ENCODE data around the gene CEP162.
"Not testable (repeated sequence)": the region's sequence is repeated elsewhere in the genome, so short reads cannot be mapped to it uniquely, and the experiment has no call there.

CEP162 gene

GRCh38 chr6:84137051-84137375 lies 90.4 kb downstream of the CEP162 start:
- DNase-seq (ENCODE audit: insufficient read length, low spot score) (no peak), FAIRE-seq (no peak)
- TF ChIP-seq SPI1 (IDR thresholded peaks at IDR 0.05; ENCODE audit: low read depth, low read length) (no peak), TAF1 (IDR thresholded peaks at IDR 0.05; ENCODE audit: low read depth, low read length) (no peak)

- TF ChIP-seq SPI1 (IDR thresholded peaks at IDR 0.05; ENCODE audit: low read depth, low read length), result no peak
- no peak for TF ChIP-seq PAX5 (IDR thresholded peaks at IDR 0.05; ENCODE audit: insufficient read depth, low read length, severe bottlenecking)
- no peak for TF ChIP-seq TAF1 (IDR thresholded peaks at IDR 0.05; ENCODE audit: low read depth, low read length)
- no peak for TF ChIP-seq POLR2A (IDR thresholded peaks at IDR 0.05; ENCODE audit: low read depth, low read length)
- TF ChIP-seq POLR2AphosphoS5 (IDR thresholded peaks at IDR 0.05; ENCODE audit: low read depth, low read length), result no peak
- no peak for TF ChIP-seq POU2F2 (IDR thresholded peaks at IDR 0.05; ENCODE audit: low read depth, low read length)
- FAIRE-seq (no peak), DNase-seq (ENCODE audit: insufficient read length, low spot score) (no peak)
Measured at GRCh38 chr6:84136364-84137050, 90.9 kb downstream of the CEP162 start.

GRCh38 chr6:84135291-84135690 lies 92.2 kb downstream of the CEP162 start:
- DNase-seq (ENCODE audit: insufficient read length, low spot score) (no peak), FAIRE-seq (no peak)

GRCh38 chr6:84133385-84133784 lies 94.1 kb downstream of the CEP162 start:
- not testable (repeated sequence) for FAIRE-seq; DNase-seq (ENCODE audit: insufficient read length, low spot score)

More at GRCh38 chr6:84135291-84135690, 92.2 kb downstream of the CEP162 start:
- TF ChIP-seq PAX5 (IDR thresholded peaks at IDR 0.05; ENCODE audit: insufficient read depth, low read length, severe bottlenecking), result no peak
- no peak for TF ChIP-seq TAF1 (IDR thresholded peaks at IDR 0.05; ENCODE audit: low read depth, low read length)
- TF ChIP-seq POLR2A (IDR thresholded peaks at IDR 0.05; ENCODE audit: low read depth, low read length), result no peak

- not testable (repeated sequence) for FAIRE-seq; DNase-seq (ENCODE audit: insufficient read length, low spot score)
Measured at GRCh38 chr6:84129588-84129987, 97.9 kb downstream of the CEP162 start.

GRCh38 chr6:84123186-84123585 lies 104.3 kb downstream of the CEP162 start:
- FAIRE-seq, result peak; percentile 58
- TF ChIP-seq SPI1 (IDR thresholded peaks at IDR 0.05; ENCODE audit: low read depth, low read length) (peak; percentile 58), TAF1 (IDR thresholded peaks at IDR 0.05; ENCODE audit: low read depth, low read length) (no peak)
- DNase-seq (ENCODE audit: insufficient read length, low spot score), result no peak

GRCh38 chr6:84119277-84119676 lies 108.2 kb downstream of the CEP162 start:
- no peak for FAIRE-seq
- DNase-seq (ENCODE audit: insufficient read length, low spot score), result no peak
- TF ChIP-seq SPI1 (IDR thresholded peaks at IDR 0.05; ENCODE audit: low read depth, low read length) (no peak), TAF1 (IDR thresholded peaks at IDR 0.05; ENCODE audit: low read depth, low read length) (no peak), PAX5 (IDR thresholded peaks at IDR 0.05; ENCODE audit: insufficient read depth, low read length, severe bottlenecking) (no peak), POLR2AphosphoS5 (IDR thresholded peaks at IDR 0.05; ENCODE audit: low read depth, low read length) (no peak), POU2F2 (IDR thresholded peaks at IDR 0.05; ENCODE audit: low read depth, low read length) (no peak), POLR2A (IDR thresholded peaks at IDR 0.05; ENCODE audit: low read depth, low read length) (no peak)

- TF ChIP-seq POLR2AphosphoS5 (IDR thresholded peaks at IDR 0.05; ENCODE audit: low read depth, low read length) (no peak), POU2F2 (IDR thresholded peaks at IDR 0.05; ENCODE audit: low read depth, low read length) (no peak), PAX5 (IDR thresholded peaks at IDR 0.05; ENCODE audit: insufficient read depth, low read length, severe bottlenecking) (no peak)
- FAIRE-seq (no peak), DNase-seq (ENCODE audit: insufficient read length, low spot score) (no peak)
Measured at GRCh38 chr6:84118191-84118590, 109.3 kb downstream of the CEP162 start.

GRCh38 chr6:84114933-84115594 lies 112.4 kb downstream of the CEP162 start:
- not testable (repeated sequence) for DNase-seq (ENCODE audit: insufficient read length, low spot score); FAIRE-seq

GRCh38 chr6:84111351-84111750 lies 116.1 kb downstream of the CEP162 start:
- peak; percentile 39; the same call in 1 of the 2 replicates for TF ChIP-seq SPI1 (IDR thresholded peaks at IDR 0.05; ENCODE audit: low read depth, low read length)
- FAIRE-seq; DNase-seq (ENCODE audit: insufficient read length, low spot score): not testable (repeated sequence)

- no peak for FAIRE-seq
- DNase-seq (ENCODE audit: insufficient read length, low spot score), result no peak
- TF ChIP-seq TAF1 (IDR thresholded peaks at IDR 0.05; ENCODE audit: low read depth, low read length) (no peak), POU2F2 (IDR thresholded peaks at IDR 0.05; ENCODE audit: low read depth, low read length) (no peak), POLR2AphosphoS5 (IDR thresholded peaks at IDR 0.05; ENCODE audit: low read depth, low read length) (no peak), SPI1 (IDR thresholded peaks at IDR 0.05; ENCODE audit: low read depth, low read length) (no peak), PAX5 (IDR thresholded peaks at IDR 0.05; ENCODE audit: insufficient read depth, low read length, severe bottlenecking) (no peak), POLR2A (IDR thresholded peaks at IDR 0.05; ENCODE audit: low read depth, low read length) (no peak)
Measured at GRCh38 chr6:84107495-84107894, 119.9 kb downstream of the CEP162 start.

- DNase-seq (ENCODE audit: insufficient read length, low spot score); FAIRE-seq: not testable (repeated sequence)
Measured at GRCh38 chr6:84105215-84105924, 122.1 kb downstream of the CEP162 start.
